Caco-2 (cell line): ENCODE measurements around the gene KRT71. TPM values are rescaled to one million over a fixed set of nuclear protein-coding genes. Genes with fewer than 3 reads are reported as not detected.

Source experiments
- BruUV-seq: library from RNA; stranded (reverse); fragments of 400-500 nt; replicated peaks from 2 replicates; lab custom pipeline; 2021; lab: Mats Ljungman, UMichigan
- CTCF ChIA-PET: fragments of 300-600 bp; sonication (Branson Sonifier 250); formaldehyde crosslinking; loops from one replicate; lab custom pipeline; 2022; ENCODE audit warnings: antibody characterized with exemption; lab: Charles Lee
- POLR2A ChIA-PET: fragments of 300-600 bp; sonication (Branson Sonifier 250); formaldehyde crosslinking; loops from one replicate; lab custom pipeline; 2022; ENCODE audit warnings: antibody characterized with exemption; lab: Charles Lee
- DNase-seq, 2 experiments: peaks; one replicate each; pipeline versions ENCODE4 v3.0.0 to v3.0.0-alpha.2; 2020 to 2022
- H3K27me3 ChIP-seq: replicated peaks from 2 replicates; pipeline ENCODE4 v1.6.0; 2011; ENCODE audit warnings: low read length; ENCODE audit not compliant: control insufficient read depth, insufficient read depth
- H3K36me3 ChIP-seq: 2 replicates; pipeline ENCODE4 v1.5.1; 2011; ENCODE audit warnings: low read length; ENCODE audit not compliant: control insufficient read depth, insufficient read depth
- H3K4me1 ChIP-seq: fragments of 250-450 bp; sonication (Bioruptor Pico); 2 replicates; pipeline ENCODE4 v1.5.1; 2020; ENCODE audit warnings: mild to moderate bottlenecking
- H3K4me3 ChIP-seq: 2 replicates; pipeline ENCODE4 v1.5.1; 2011; ENCODE audit warnings: low read depth, mild to moderate bottlenecking, control low read depth, low read length
- H3K9me3 ChIP-seq: fragments of 250-450 bp; sonication (Bioruptor Pico); 2 replicates; pipeline ENCODE4 v1.5.1; 2020; ENCODE audit warnings: mild to moderate bottlenecking, moderate library complexity
- H3K27ac Mint-ChIP-seq: one replicate; pipeline ENCODE4 v1.8.0; 2022; ENCODE audit warnings: mixed read lengths; ENCODE audit not compliant: unreplicated experiment
- H3K27me3 Mint-ChIP-seq: one replicate; pipeline ENCODE4 v1.8.0; 2022; ENCODE audit warnings: mixed read lengths; ENCODE audit not compliant: insufficient read depth, unreplicated experiment
- H3K36me3 Mint-ChIP-seq: one replicate; pipeline ENCODE4 v1.8.0; 2022; ENCODE audit warnings: mild to moderate bottlenecking, mixed read lengths; ENCODE audit not compliant: insufficient read depth, unreplicated experiment
- H3K4me1 Mint-ChIP-seq: one replicate; pipeline ENCODE4 v1.8.0; 2022; ENCODE audit warnings: low read depth, mixed read lengths; ENCODE audit not compliant: unreplicated experiment
- H3K4me3 Mint-ChIP-seq: one replicate; pipeline ENCODE4 v1.8.0; 2022; ENCODE audit warnings: mild to moderate bottlenecking, moderate library complexity, mixed read lengths; ENCODE audit not compliant: unreplicated experiment
- H3K9me3 Mint-ChIP-seq: one replicate; pipeline ENCODE4 v1.8.0; 2022; ENCODE audit warnings: mixed read lengths; ENCODE audit not compliant: unreplicated experiment
- intact Hi-C: fragments of 100-400 bp; cut with micrococcal nuclease; formaldehyde crosslinking; loops from one replicate; pipeline ENCODE4 v1.10.0; 2022; ENCODE audit not compliant: unreplicated experiment
- total RNA-seq: library from RNA; stranded (reverse); gene quantifications from 2 replicates; pipeline ENCODE4 v1.2.3, GENCODE V29; 2022
- TF ChIP-seq, protein P1 (sequence below), 2 experiments: fragments of 200-600 bp in 1 of 2; IDR thresholded peaks; 1 replicate in 1 of 2; 2 replicates in 1 of 2; pipeline versions ENCODE4 v1.5.1 to v1.8.0; 2011 to 2022; ENCODE audit warnings: antibody characterized with exemption in 1 of 2, control low read depth in 1 of 2, inconsistent platforms in 1 of 2, low read depth in 1 of 2, low read length in 1 of 2, mild to moderate bottlenecking in 1 of 2, moderate library complexity in 1 of 2; ENCODE audit not compliant: insufficient read depth in 1 of 2, severe bottlenecking in 1 of 2, unreplicated experiment in 1 of 2

The KRT71 gene
- total RNA-seq, 1 experiment from 2014 or later = 1.2 TPM

DNA sequence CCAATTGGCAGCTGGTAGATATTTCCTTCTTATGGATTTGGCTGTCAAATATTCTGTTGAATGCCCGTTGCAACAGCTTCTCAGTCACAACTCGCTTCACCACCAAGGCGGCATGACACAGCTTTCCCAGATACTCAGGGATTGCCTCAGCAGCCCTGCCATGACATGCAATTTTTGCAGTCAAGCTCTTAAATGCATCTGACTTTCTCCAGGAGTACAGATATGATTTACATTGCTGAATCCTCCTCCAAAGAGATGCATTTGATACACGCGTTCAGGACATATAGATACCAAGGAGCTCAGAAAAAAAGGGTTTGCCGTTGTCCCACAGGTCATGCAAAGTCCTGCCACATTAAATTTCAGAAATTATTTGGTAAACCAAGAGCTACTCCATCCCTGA lies 39.2 kb downstream of the KRT71 start:
- H3K9me3 Mint-ChIP-seq = peaks cover 9% of the 10 kb centered on the region
- Histone ChIP-seq H3K27me3 (no peaks in the 10 kb centered on the region), H3K4me3 (no peak overlapping the region), H3K9me3 (0 out of 2 replicates have a peak, but pooled peaks cover 8% of the 10 kb centered on the region), H3K36me3 (no peaks in the 10 kb centered on the region), H3K4me1 (no peaks in the 10 kb centered on the region)
- CTCF ChIA-PET = no interaction called here
- no TSS peak for BruUV-seq
- no peaks in the 10 kb centered on the region for H3K36me3 Mint-ChIP-seq
- intact Hi-C loops = no loop called here
- no peaks in the 10 kb centered on the region for H3K4me1 Mint-ChIP-seq
- TF ChIP-seq, protein P1, sequence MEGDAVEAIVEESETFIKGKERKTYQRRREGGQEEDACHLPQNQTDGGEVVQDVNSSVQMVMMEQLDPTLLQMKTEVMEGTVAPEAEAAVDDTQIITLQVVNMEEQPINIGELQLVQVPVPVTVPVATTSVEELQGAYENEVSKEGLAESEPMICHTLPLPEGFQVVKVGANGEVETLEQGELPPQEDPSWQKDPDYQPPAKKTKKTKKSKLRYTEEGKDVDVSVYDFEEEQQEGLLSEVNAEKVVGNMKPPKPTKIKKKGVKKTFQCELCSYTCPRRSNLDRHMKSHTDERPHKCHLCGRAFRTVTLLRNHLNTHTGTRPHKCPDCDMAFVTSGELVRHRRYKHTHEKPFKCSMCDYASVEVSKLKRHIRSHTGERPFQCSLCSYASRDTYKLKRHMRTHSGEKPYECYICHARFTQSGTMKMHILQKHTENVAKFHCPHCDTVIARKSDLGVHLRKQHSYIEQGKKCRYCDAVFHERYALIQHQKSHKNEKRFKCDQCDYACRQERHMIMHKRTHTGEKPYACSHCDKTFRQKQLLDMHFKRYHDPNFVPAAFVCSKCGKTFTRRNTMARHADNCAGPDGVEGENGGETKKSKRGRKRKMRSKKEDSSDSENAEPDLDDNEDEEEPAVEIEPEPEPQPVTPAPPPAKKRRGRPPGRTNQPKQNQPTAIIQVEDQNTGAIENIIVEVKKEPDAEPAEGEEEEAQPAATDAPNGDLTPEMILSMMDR (IDR thresholded peaks at IDR 0.05; ENCODE audit: insufficient read depth in 1 of 2, low read depth in 1 of 2, low read length in 1 of 2, severe bottlenecking in 1 of 2, unreplicated experiment in 1 of 2) = no peak
- POLR2A ChIA-PET = no interaction called here
- H3K27me3 Mint-ChIP-seq = peaks cover 4% of the 10 kb centered on the region
- no peak overlapping the region for H3K27ac Mint-ChIP-seq
- no peak for DNase-seq
- H3K4me3 Mint-ChIP-seq = no peak overlapping the region

DNA sequence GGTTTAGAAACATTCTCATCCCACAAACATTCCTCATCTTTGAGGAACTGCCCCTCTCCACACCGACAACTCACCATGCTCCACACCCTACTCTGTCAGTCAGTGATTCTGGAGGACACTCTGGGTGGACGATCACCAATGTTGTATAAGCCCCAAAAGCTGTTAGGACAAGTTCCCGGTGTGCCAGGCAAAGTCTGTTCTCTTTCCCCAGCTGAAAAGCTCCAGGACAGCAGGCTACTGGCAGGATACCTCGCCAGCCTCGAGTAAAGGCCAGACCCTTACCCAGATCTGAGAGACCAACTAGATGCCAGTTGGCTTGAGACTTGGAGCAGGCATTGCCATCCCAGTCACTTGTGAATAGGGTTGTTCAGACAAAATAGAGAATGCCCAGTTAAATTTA lies 44.7 kb downstream of the KRT71 start:
- BruUV-seq = no TSS peak
- no peaks in the 10 kb centered on the region for H3K4me1 ChIP-seq
- H3K4me1 Mint-ChIP-seq = no peaks in the 10 kb centered on the region
- no peaks in the 10 kb centered on the region for H3K36me3 Mint-ChIP-seq
- no peaks in the 10 kb centered on the region for H3K36me3 ChIP-seq
- H3K27me3 Mint-ChIP-seq = peaks cover 17% of the 10 kb centered on the region
- intact Hi-C loops = no loop called here
- no peak overlapping the region for H3K4me3 ChIP-seq
- DNase-seq = no peak
- TF ChIP-seq, protein P1 (IDR thresholded peaks at IDR 0.05; ENCODE audit: insufficient read depth in 1 of 2, low read depth in 1 of 2, low read length in 1 of 2, severe bottlenecking in 1 of 2, unreplicated experiment in 1 of 2) = no peak
- 0 out of 2 replicates have a peak, but pooled peaks cover 8% of the 10 kb centered on the region for H3K9me3 ChIP-seq
- CTCF ChIA-PET = interaction anchor here (1.5 kb wide), 1 partner anchor 112 kb away, joined by 6 read pairs; no protein-coding TSS in a partner anchor
- POLR2A ChIA-PET = no interaction called here
- no peak overlapping the region for H3K4me3 Mint-ChIP-seq
- H3K27me3 ChIP-seq = no peaks in the 10 kb centered on the region
- H3K9me3 Mint-ChIP-seq = peaks cover 9% of the 10 kb centered on the region
- no peak overlapping the region for H3K27ac Mint-ChIP-seq

GRCh38 chr12:52506858-52507715 lies 45.9 kb downstream of the KRT71 start:
- ChIA-PET CTCF (interaction anchor here (0.7 to 1.6 kb wide), 2 partner anchors 15 to 111 kb away, joined by 3 read pairs; no protein-coding TSS in a partner anchor), POLR2A (no interaction called here)
- Mint-ChIP-seq H3K4me3 (no peak overlapping the region), H3K36me3 (no peaks in the 10 kb centered on the region), H3K27ac (no peak overlapping the region), H3K27me3 (peaks cover 17% of the 10 kb centered on the region), H3K9me3 (peaks cover 9% of the 10 kb centered on the region), H3K4me1 (no peaks in the 10 kb centered on the region)
- Histone ChIP-seq H3K36me3 (no peaks in the 10 kb centered on the region), H3K27me3 (no peaks in the 10 kb centered on the region), H3K9me3 (0 out of 2 replicates have a peak, but pooled peaks cover 8% of the 10 kb centered on the region), H3K4me1 (no peaks in the 10 kb centered on the region), H3K4me3 (no peak overlapping the region)
- BruUV-seq = no TSS peak
- TF ChIP-seq, protein P1 (IDR thresholded peaks at IDR 0.05; ENCODE audit: insufficient read depth in 1 of 2, low read depth in 1 of 2, low read length in 1 of 2, severe bottlenecking in 1 of 2, unreplicated experiment in 1 of 2) = peak; percentile 54 to 68
- intact Hi-C loops = loop anchor here (1.0 kb wide), 2 partner anchors 135 to 351 kb away; no protein-coding TSS in a partner anchor
- peak in 1 of 2 experiments; percentile 40 for DNase-seq
